NCI-H460 (cell line): Measurements from ENCODE around the gene KLHL6. TPM values are rescaled to one million over a fixed set of nuclear protein-coding genes. Genes with fewer than 3 reads are reported as not detected.
"Not testable (repeated sequence)": the region's sequence is repeated elsewhere in the genome, so short reads cannot be mapped to it uniquely, and the experiment has no call there.

Source experiments
- DNase-seq: peaks from one replicate; pipeline ENCODE4 v3.0.0-alpha.2; 2016; ENCODE audit warnings: low read depth; ENCODE audit errors: extremely low read depth
- total RNA-seq: library from RNA; depleted of rRNA; stranded (reverse); fragments of >200 nt; shearing (Covaris generic); gene quantifications from 2 replicates; pipeline ENCODE4 v1.2.3, GENCODE V29; 2014

The KLHL6 gene
- total RNA-seq, 1 experiment from 2014 or later = not detected

DNA sequence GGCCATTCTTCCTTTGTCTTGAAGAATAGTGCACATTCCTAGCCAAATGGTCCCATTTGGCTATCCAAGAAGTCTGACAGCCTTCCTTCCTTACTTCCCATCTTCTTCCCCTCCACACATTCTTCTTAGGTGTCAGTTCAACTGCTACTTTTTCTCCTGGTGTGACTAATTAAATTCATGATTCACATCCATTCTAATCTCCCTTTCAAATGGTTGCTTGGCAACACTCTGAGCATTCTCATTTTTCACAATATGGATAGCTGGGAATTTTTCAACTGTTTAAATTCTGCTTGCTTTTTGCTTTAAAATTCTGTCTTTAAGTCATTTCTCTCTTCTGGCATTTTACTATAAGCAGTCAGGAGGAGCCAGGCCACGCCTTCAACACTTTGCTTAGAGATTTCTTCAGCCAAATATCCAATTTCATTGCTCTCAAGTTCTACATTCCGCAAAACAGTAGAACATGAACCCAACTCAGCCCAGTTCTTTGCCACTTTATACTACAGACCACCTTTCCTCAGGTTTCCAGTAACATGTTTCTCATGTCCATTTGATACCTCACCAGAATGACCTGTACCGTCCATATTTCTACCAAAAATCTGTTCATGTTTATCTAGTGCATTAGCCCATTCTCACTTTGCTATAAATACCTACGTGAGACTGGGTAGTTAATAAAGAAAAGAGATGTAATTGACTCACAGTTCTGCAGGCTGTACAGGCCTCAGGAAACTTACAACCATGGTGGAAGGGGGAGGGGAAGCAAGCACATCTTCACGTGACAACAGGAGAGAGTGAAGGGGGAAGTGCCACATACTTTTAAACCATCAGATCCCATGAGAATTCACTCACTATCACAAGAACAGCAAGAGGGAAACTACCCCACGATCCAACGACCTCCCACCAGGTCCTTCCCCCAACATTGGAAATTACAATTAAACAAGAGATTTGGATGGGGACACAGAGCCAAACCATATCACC lies 95.1 kb downstream of the KLHL6 start:
- no peak for DNase-seq

DNA sequence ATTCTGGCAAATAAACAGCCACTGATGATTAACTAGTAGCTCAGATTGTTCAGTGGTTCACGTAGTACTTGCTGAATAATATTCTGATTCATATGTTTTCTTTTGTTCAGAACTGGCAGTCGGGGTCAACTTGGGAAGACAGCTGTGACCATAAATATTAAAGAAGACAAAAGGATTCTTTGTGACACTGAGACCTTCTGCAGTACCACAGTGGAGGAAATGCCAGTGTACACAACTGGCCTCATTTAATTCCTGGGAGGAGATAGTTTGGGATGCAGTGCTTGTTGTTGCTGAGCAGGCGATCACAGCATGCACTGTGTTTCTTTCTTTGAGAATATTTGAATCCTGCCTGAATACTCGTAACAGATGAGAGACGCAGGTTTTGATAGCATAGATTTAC lies 100.4 kb downstream of the KLHL6 start:
- no peak for DNase-seq

DNA sequence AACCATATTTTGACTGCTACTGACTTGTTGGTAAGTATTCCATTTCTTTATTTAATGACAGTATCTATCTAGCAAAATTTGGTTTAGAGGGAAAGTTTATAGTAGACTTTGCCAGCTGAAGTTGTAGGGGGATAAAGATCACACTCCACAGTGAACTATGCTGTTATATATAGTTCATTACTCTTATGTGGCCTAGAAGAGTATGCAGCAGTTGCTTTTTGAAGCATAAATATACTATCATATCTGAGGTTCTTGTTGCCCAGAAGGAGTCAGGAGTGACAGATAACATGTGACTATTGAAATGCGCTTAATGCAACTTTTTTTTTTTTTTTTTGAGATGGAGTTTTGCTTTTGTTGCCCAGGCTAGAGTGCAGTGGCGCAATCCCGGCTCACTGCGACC lies 101.4 kb downstream of the KLHL6 start:
- DNase-seq = no peak

DNA sequence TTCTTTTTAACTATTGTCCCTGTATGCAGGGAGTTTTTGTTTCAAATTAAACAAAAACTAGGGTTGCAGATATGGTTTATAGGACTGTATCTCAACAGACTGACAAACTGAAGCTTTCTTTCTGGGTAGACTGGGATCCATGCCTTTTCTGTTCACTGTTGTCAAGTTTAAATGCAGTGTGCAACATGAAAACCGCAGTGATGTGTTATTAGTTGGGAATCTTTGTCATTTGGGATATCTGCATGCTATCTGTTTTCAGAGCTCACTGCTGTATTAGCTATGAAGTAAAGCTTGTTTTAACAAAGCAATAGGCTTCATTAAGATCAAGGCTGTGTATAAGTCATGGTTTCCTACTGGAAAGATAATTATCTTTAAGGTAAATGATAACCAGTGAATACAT lies 105.7 kb downstream of the KLHL6 start:
- no peak for DNase-seq

DNA sequence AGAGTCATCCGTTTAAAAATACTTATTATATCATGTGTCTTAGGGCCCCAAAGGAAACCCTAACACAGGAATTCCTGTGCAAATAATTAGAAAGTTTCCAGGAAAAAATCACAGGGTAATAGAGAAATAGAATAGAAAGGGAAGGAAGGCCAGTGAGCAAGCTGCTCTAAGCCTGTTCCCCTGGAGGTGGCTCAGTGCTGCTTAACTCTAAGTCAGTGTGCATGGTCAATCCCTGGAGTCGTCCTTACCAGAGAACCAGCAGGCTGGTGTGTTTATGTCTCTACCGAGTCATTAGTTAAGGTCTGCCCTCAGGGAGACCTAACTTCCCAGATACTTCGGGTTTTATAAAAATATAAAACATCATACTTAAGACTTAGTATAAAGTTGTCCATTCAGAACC lies 106.1 kb downstream of the KLHL6 start:
- DNase-seq = no peak

DNA sequence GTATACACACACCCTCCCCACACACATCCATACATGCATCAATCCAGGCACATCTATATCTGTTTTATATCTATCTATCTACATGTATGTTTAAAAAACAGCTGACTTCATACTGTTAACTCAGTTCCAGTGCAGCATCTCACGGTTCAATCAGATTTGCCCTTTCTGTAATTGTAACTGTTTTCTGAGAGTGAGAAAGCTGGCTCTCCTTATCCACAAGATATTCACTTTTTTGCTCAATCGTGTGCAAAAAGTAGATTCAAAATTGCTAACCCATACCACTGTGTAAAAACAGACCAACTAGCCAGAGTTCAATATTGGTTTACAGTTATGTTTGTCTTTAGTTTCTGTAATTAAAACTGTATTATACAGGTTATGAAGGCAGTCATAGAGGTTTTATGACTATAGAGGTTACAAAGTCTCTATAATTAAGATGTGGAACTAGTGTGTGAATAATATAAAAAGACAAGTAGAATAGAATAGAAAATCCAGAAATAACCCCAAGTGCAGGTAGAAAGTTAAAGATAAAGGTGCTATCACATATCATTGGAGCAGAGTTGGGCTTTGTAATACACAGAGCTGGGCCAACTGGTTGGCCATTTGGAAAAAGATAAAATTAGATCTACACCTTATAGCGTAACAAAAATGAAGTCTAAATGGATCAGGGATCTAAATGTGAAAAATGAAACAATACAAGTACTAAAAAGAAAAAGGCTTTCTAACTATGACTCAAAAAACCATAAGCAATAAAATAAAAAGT lies 107.0 kb downstream of the KLHL6 start:
- no peak for DNase-seq

DNA sequence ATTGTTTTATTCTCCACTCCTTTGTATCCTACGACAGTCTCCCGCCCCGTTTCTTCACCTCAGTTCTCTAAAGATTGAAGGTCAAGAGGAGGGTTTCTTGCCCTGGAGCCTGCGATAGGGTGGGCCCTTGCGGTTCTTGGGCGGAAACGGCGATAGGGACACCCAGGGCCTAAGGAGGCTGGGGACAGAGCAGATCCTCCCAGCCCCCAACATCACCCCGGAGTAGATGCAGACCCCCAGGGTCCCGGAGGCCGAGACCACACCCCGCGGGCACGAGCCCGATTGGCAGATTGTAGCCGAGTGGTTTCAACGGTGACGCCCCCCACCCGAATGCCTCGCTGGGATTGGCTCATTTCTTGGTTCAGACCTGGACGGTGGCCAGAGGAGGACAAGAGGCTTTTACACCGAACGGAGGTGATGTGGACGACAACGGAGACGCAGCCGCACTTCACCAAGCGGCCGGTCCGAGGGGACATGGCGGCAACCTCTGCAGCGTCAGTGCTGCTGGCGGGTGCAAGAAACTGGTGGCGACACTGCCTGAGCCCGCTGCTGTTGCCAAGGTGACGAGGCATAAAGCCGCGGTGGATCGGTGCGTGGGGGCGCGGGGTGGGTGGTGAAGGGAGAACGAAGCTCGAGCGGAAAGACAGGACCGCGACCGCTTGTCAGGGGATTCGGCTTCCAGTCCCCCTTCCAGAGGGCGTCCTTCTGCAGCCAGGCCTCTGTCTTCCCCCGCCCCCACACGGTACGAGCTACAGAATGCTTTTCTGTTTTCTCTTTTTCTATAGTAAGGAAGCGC lies 108.1 kb downstream of the KLHL6 start:
- DNase-seq = peak; percentile 81

DNA sequence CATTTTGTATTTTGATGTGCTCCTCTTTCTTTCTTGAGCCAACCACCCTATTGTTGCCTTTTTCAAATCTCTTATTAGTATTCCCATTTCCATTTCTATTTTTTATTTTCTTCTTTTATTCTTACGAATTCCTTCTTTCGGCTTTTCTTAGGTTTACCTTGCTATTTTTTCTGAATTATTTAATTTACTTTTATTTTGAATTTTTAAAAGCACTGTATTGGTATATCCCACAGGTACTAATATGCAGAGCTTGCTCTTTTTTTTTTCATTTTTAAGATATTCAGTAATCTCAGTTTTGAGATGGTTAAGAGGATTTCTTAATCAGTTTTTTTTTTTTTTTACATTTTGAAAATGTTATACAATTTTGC lies 108.7 kb downstream of the KLHL6 start:
- no peak for DNase-seq

DNA sequence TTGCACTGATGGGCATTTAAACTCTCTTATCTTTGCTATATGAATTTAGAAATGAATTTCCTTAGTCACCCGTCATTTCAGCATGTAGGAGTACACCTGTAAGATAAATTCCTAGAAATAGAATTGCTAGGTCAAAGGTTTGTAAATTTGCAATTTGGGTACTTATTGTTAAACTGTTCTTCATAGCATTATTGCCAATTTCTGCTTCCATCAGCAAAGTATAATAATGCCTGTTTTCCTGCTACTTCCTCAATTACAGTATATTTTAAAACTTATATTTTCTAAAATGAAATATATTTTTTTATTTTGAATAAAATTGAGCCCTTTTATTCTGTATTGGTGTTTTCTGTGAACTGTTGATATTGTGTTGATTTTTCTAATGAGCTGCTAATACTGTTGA lies 110.8 kb downstream of the KLHL6 start:
- DNase-seq = no peak

DNA sequence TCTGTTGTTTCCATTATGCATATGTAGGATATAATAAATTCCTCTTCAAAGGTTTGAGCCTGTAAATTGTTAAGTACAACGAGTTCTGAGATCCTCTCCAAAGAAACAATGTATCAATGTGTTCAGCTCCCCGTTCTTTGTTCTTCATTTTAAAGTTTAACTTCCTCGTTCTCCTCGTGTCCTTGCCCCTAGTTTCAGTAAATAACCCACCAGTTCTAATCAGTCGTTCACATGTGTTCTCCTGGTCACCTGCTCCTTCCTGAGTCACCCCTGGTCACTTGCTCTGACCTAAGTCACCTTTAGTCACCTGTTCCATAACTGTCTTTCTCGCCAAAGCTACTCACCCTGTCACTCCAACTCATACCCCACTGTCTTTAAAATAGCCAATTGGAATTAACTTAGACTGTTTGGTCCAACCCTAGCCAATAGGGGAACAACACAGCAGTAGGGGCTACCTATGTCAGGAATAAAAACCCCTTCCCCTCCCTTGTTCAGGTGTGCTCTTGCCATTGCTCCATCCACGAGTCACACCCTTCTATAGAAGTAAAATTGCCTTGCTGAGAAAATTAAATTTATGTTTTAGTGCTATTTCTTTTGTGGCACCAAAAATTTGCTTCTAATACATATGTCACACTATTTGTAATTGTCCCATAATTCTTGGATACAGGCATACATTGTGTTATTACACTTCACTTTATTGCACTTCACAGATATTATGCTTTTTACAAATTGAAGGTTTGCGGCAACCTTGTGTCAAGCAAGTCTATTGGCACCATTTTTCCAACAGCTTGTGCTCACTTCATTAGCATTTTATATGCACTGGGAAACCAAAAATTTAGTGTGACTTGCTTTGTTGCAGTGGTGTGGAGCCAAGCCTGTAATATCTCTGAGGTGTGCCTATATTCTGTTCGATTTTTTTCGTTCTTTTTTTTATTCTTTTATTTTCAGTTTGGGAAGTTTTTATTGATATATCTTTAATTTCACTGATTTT lies 111.8 kb downstream of the KLHL6 start:
- no peak for DNase-seq

DNA sequence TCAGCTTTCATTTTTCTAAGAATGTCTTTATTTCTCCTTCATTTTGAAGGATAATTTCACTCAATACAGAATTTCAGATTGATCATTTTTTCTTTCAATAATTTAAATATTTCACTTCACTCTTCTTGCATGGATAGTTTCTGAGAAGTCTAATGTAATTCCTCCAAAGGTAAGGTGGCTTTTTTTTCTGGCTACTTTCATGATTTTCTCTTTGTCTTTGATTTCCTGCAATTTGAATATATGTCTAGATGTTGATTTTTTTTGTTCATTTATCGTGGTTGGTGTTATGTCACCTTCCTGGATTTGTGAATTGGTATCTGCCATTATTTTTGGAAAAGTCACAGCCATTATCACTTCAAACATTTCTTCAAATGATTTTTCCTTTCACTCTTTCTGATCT lies 112.5 kb downstream of the KLHL6 start:
- no peak for DNase-seq

DNA sequence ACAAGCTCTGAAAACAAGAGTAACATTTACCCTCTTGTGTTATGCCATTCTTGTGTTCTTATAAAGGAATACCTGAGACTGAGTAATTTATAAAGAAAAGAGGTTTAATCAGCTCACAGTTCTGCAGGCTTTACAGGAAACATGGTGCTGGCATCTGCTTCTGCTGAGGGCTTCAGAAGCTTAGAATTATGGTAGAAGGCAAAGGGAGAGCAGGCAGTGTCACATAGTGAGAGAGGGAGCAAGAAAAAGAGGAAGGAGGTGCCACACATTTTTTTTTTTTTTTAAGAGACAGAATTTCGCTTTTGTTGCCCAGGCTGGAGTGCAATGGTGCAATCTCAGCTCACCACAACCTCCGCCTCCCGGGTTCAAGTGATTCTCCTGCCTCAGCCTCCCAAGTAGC lies 115.0 kb downstream of the KLHL6 start:
- not testable (repeated sequence) for DNase-seq

DNA sequence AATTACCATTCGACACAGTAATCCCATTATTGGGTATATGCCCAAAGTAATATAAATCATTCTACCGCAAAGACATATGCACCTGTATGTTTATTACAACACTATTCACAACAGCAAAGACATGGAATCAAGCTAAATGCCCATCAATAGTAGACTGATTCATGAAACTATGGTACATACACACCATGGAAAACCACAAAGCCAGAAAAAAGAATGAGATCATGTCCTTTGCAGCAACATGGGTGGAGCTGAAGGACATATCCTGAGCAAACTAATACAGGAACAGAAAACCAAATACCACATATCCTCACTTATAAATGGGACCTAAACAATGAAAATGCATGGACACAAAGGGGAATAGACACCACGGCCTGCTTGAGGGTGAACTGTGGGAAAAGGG lies 116.0 kb downstream of the KLHL6 start:
- DNase-seq = no peak

DNA sequence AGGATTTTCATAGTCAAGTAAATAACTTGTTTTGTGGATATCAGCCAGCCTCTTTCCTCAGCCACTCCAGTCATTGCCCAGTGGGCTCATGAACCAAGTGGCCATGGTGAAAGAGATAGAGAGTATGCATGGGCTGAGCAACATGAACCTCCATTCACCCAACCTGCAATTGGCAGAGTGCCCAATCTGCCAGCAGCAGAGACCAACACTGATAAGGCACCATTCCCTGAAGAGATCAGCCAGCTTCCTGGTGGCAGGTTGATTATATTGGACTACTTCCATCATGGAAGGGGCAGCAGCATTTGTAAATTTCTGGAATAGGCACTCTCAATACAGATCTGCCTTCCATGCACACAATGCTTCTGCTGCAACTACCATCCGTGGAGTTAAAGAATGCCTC lies 116.8 kb downstream of the KLHL6 start:
- DNase-seq = no peak

DNA sequence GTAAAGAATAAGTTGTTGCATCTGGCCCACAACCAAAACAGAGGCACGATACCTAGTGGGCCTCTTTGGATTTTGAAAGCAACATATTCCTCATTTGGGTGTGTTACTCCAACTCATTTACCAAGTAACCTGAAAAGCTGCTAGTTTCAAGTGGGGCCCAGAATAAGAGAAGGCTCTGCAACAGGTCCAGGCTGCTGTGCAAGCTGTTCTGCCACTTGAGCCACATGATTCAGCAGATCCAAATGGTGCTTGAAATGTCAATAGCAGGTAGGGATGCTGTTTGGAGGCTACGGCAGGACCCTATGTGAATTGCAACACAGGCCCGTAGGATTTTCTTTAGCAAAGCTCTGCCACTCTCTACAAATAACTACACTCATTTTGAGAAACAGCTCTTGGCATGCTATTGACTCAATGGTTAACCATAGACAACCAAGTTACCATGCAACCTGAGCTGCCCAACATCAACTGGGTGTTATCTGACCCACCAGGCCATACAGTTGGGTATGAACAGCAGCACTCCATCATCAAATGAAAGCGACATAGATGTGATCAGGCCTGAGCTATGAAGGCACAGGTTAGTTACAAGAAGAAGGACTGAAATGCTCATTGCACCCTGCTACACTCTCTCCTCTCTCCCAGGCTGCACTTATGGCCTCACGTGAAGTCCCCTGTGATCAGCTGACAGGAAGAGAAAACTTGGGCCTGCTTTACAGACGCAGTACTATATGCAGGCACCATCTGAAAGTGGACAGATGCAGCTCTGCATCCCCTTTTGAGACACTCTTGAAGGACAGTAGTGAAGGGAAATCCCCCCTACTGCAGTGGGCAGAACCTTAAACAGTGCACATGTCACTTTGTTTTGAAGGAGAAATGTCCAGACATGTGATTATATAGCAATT lies 117.6 kb downstream of the KLHL6 start:
- DNase-seq = no peak
